H9 (cell line): ENCODE data around the gene SERPINC1. TPM values are rescaled to one million over a fixed set of nuclear protein-coding genes. Genes with fewer than 3 reads are reported as not detected.

Experiments
- DNase-seq: peaks from one replicate; pipeline ENCODE4 v3.0.0-alpha.2; 2017
- H2AFZ ChIP-seq: one replicate; pipeline ENCODE4 v1.6.1; 2013; ENCODE audit warnings: mild to moderate bottlenecking, low read length, control low read depth, moderate library complexity
- H2AK5ac ChIP-seq: 2 replicates; pipeline ENCODE4 v1.6.1; 2013; ENCODE audit warnings: low read length, control low read depth, mixed read lengths; ENCODE audit not compliant: insufficient read length
- H2BK120ac ChIP-seq: one replicate; pipeline ENCODE4 v1.6.1; 2013; ENCODE audit warnings: low read depth, mild to moderate bottlenecking, low read length, control low read depth, inconsistent platforms; ENCODE audit not compliant: poor library complexity, severe bottlenecking
- H2BK12ac ChIP-seq: 2 replicates; pipeline ENCODE4 v1.6.1; 2013; ENCODE audit warnings: low read length, control low read depth, mixed read lengths, low read depth; ENCODE audit not compliant: insufficient read length
- H2BK15ac ChIP-seq: 2 replicates; pipeline ENCODE4 v1.6.1; 2013; ENCODE audit warnings: low read depth, low read length, control low read depth
- H2BK20ac ChIP-seq: one replicate; pipeline ENCODE4 v1.6.1; 2013; ENCODE audit warnings: low read depth, mild to moderate bottlenecking, low read length, control low read depth, inconsistent platforms; ENCODE audit not compliant: poor library complexity, severe bottlenecking
- H2BK5ac ChIP-seq: 2 replicates; pipeline ENCODE4 v1.6.1; 2013; ENCODE audit warnings: low read length, control low read depth, mixed read lengths; ENCODE audit not compliant: insufficient read length
- H3K14ac ChIP-seq: 2 replicates; pipeline ENCODE4 v1.6.1; 2013; ENCODE audit warnings: low read length, control low read depth; ENCODE audit not compliant: insufficient read depth
- H3K18ac ChIP-seq: 2 replicates; pipeline ENCODE4 v1.6.1; 2013; ENCODE audit warnings: low read depth, mild to moderate bottlenecking, mixed read lengths, low read length, control low read depth; ENCODE audit not compliant: insufficient read length
- H3K23ac ChIP-seq: 2 replicates; pipeline ENCODE4 v1.6.1; 2013; ENCODE audit warnings: low read length, control low read depth, mixed read lengths, low read depth; ENCODE audit not compliant: insufficient read length
- H3K23me2 ChIP-seq: 2 replicates; pipeline ENCODE4 v1.6.1; 2013; ENCODE audit warnings: low read depth, mild to moderate bottlenecking, mixed read lengths, low read length, control low read depth; ENCODE audit not compliant: insufficient read length, poor library complexity, severe bottlenecking
- H3K27ac ChIP-seq: 2 replicates; pipeline ENCODE4 v1.5.1; 2013; ENCODE audit warnings: low read length, control low read depth, mixed read lengths, low read depth; ENCODE audit not compliant: insufficient read length
- H3K27me3 ChIP-seq: 2 replicates; pipeline ENCODE4 v1.6.1; 2013; ENCODE audit warnings: low read length, control low read depth, inconsistent platforms; ENCODE audit not compliant: insufficient read depth
- H3K4ac ChIP-seq: 2 replicates; pipeline ENCODE4 v1.6.1; 2013; ENCODE audit warnings: low read depth, mild to moderate bottlenecking, control low read depth, inconsistent platforms, low read length, moderate library complexity
- H3K4me1 ChIP-seq: 2 replicates; pipeline ENCODE4 v1.6.1; 2013; ENCODE audit warnings: low read length, control low read depth, inconsistent platforms; ENCODE audit not compliant: insufficient read depth
- H3K4me2 ChIP-seq: 2 replicates; pipeline ENCODE4 v1.6.1; 2013; ENCODE audit warnings: low read length, control low read depth, mixed read lengths; ENCODE audit not compliant: insufficient read length, insufficient read depth
- H3K56ac ChIP-seq: 2 replicates; pipeline ENCODE4 v1.6.1; 2013; ENCODE audit warnings: low read depth, mild to moderate bottlenecking, mixed read lengths, low read length, control low read depth; ENCODE audit not compliant: insufficient read length
- H3K79me1 ChIP-seq: 2 replicates; pipeline ENCODE4 v1.6.1; 2013; ENCODE audit warnings: low read depth, mild to moderate bottlenecking, moderate library complexity, low read length, control low read depth, inconsistent platforms; ENCODE audit not compliant: insufficient read depth, poor library complexity, severe bottlenecking
- H3K79me2 ChIP-seq: 2 replicates; pipeline ENCODE4 v1.6.1; 2013; ENCODE audit warnings: low read length, control low read depth, inconsistent platforms; ENCODE audit not compliant: insufficient read depth
- H3K9ac ChIP-seq: 2 replicates; pipeline ENCODE4 v1.6.1; 2013; ENCODE audit warnings: low read length, control low read depth, mixed read lengths; ENCODE audit not compliant: insufficient read length; ENCODE audit errors: extremely low read depth
- H3K9me3 ChIP-seq: one replicate; pipeline ENCODE4 v1.6.1; 2013; ENCODE audit warnings: low read depth, low read length, inconsistent platforms; ENCODE audit not compliant: control insufficient read depth
- H3T11ph ChIP-seq: one replicate; pipeline ENCODE4 v1.6.1; 2013; ENCODE audit warnings: mild to moderate bottlenecking, low read length, control low read depth, inconsistent platforms
- H4K20me1 ChIP-seq: one replicate; pipeline ENCODE4 v1.6.1; 2013; ENCODE audit not compliant: control insufficient read depth, insufficient read length, insufficient read depth
- H4K5ac ChIP-seq: 2 replicates; pipeline ENCODE4 v1.6.1; 2013; ENCODE audit warnings: low read depth, mild to moderate bottlenecking, mixed read lengths, low read length, control low read depth; ENCODE audit not compliant: insufficient read length
- H4K8ac ChIP-seq: replicated peaks from 2 replicates; pipeline ENCODE4 v1.6.1; 2013; ENCODE audit warnings: low read length, control low read depth, mixed read lengths, low read depth; ENCODE audit not compliant: insufficient read length
- H4K91ac ChIP-seq: 2 replicates; pipeline ENCODE4 v1.6.1; 2013; ENCODE audit warnings: low read depth, mild to moderate bottlenecking, moderate library complexity, mixed read lengths, low read length, control low read depth; ENCODE audit not compliant: insufficient read length
- H3K27ac Mint-ChIP-seq, 3 experiments: 2 replicates in 2 of 3; 3 replicates in 1 of 3; pipeline ENCODE4 v1.8.0; 2020 to 2021; ENCODE audit warnings: mixed read lengths in 3 of 3, mild to moderate bottlenecking in 1 of 3, moderate library complexity in 1 of 3
- H3K27me3 Mint-ChIP-seq: 2 replicates; pipeline ENCODE4 v1.8.0; 2021; ENCODE audit warnings: low read depth, mild to moderate bottlenecking, moderate library complexity, mixed read lengths
- H3K36me3 Mint-ChIP-seq, 3 experiments: 2 replicates in 2 of 3; 3 replicates in 1 of 3; pipeline ENCODE4 v1.8.0; 2020 to 2021; ENCODE audit warnings: low read depth in 3 of 3, mixed read lengths in 3 of 3; ENCODE audit not compliant: insufficient read depth in 1 of 3
- H3K4me1 Mint-ChIP-seq, 2 experiments: 2 replicates each; pipeline ENCODE4 v1.8.0; 2020; ENCODE audit warnings: mixed read lengths in 2 of 2
- H3K4me3 Mint-ChIP-seq, 2 experiments: 2 replicates in 1 of 2; 3 replicates in 1 of 2; pipeline ENCODE4 v1.8.0; 2020 to 2021; ENCODE audit warnings: mild to moderate bottlenecking in 2 of 2, mixed read lengths in 2 of 2, moderate library complexity in 1 of 2
- H3K9me3 Mint-ChIP-seq, 2 experiments: 2 replicates in 1 of 2; 3 replicates in 1 of 2; pipeline ENCODE4 v1.8.0; 2020; ENCODE audit warnings: mild to moderate bottlenecking in 2 of 2, mixed read lengths in 2 of 2, moderate library complexity in 1 of 2
- CTCF ChIP-seq: fragments of 200-600 bp; sonication (generic); conservative IDR thresholded peaks from 3 replicates; pipeline ENCODE4 v1.8.0; 2021; ENCODE audit warnings: antibody characterized with exemption, mild to moderate bottlenecking
- WGBS: extraction: QIAGEN DNeasy Blood & Tissue Kit; methylation state at CpG from one replicate; pipeline ENCODE4 v1.1.7; 2013; ENCODE audit warnings: missing lambda C conversion rate, low lambda C conversion rate, mixed read lengths; ENCODE audit not compliant: insufficient read length; ENCODE audit errors: extremely low coverage; 5-methylcytosine and 5-hydroxymethylcytosine counted together
- total RNA-seq: library from RNA; stranded (reverse); gene quantifications from 2 replicates; pipeline ENCODE4 v1.2.1, GENCODE V29; 2021

Gene SERPINC1
- total RNA-seq, 1 experiment from 2014 or later: not detected

- H3K9ac ChIP-seq: no peak overlapping the region
- H4K20me1 ChIP-seq: no peaks in the 10 kb centered on the region
- DNase-seq: no peak
- H3K14ac ChIP-seq: no peak overlapping the region
- H3K9me3 ChIP-seq: no peaks in the 10 kb centered on the region
- H2BK12ac ChIP-seq: no peak overlapping the region
- H2BK20ac ChIP-seq: no peak overlapping the region
- H3K23me2 ChIP-seq: no peaks in the 10 kb centered on the region
- no peak for TF ChIP-seq CTCF
- H3K79me2 ChIP-seq: no peaks in the 10 kb centered on the region
- no peak overlapping the region for H3K4ac ChIP-seq
- no peaks in the 10 kb centered on the region for H3K36me3 Mint-ChIP-seq
- no peak overlapping the region for H3K27ac Mint-ChIP-seq
- no peak overlapping the region for H2BK15ac ChIP-seq
- peaks cover 3% of the 10 kb centered on the region; the same call in 1 of the 2 replicates for H3K27me3 Mint-ChIP-seq
- H3K27ac ChIP-seq: no peak overlapping the region
- H3K4me1 Mint-ChIP-seq: no peaks in the 10 kb centered on the region
- H2AK5ac ChIP-seq: no peak overlapping the region
- no peak overlapping the region for H2AFZ ChIP-seq
- H3K23ac ChIP-seq: no peak overlapping the region
- H3K27me3 ChIP-seq: no peaks in the 10 kb centered on the region
- H2BK5ac ChIP-seq: no peak overlapping the region
- H3K4me2 ChIP-seq: no peak overlapping the region
- H2BK120ac ChIP-seq: no peak overlapping the region
- no peak overlapping the region for H3K4me3 Mint-ChIP-seq
- H3T11ph ChIP-seq: no peak overlapping the region
- no peak overlapping the region for H3K56ac ChIP-seq
- no peak overlapping the region for H4K8ac ChIP-seq
- WGBS: no CpG with 5 or more reads among the region's 2 CpGs
- H3K79me1 ChIP-seq: no peaks in the 10 kb centered on the region
- no peaks in the 10 kb centered on the region for H3K4me1 ChIP-seq
- no peak overlapping the region for H4K91ac ChIP-seq
- no peak overlapping the region for H3K18ac ChIP-seq
- H3K9me3 Mint-ChIP-seq: no peaks in the 10 kb centered on the region
- H4K5ac ChIP-seq: no peak overlapping the region
Measured at GRCh38 chr1:173915596-173915995, 1.5 kb downstream of the SERPINC1 start.
